Panc1 (cell line): Measurements from ENCODE around the gene LNX2.

Source experiments
- POLR2AphosphoS5 ChIP-seq: IDR thresholded peaks from 2 replicates; pipeline ENCODE4 v1.6.1; 2012; ENCODE audit warnings: mild to moderate bottlenecking, low read depth, low read length, moderate library complexity
- TF ChIP-seq, protein P1 (sequence below): fragments of 450-650 bp; IDR thresholded peaks from 2 replicates; pipeline ENCODE4 v1.5.1; 2017; ENCODE audit warnings: mild to moderate bottlenecking
- TF ChIP-seq, protein P2 (sequence below), 2 experiments: IDR thresholded peaks; 2 replicates each; pipeline ENCODE4 v1.6.1; 2011 to 2012; ENCODE audit warnings: low read depth in 2 of 2, control low read depth in 1 of 2, low read length in 1 of 2, mild to moderate bottlenecking in 1 of 2, moderate library complexity in 1 of 2; ENCODE audit not compliant: insufficient read depth in 1 of 2

DNA sequence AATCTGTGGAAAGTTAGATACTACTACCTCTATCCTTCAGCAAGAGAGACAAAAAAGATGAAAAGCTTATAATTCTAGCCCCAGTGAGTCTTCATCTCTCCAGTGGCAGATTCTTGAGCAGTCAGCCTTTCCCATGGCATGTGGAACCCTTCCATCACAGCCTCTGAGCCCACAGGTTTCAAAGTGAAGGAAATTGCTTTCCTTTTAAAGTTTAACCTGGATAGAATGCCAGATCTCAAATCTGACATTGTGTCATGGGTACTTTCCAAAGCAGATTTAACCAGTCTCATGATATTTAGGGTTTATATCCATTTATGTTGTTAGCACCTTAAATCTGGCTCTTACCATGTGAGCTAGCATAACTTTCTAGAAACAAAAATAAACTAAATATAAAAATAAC, 40.7 kb upstream of the LNX2 start:
- TF ChIP-seq, protein P1, sequence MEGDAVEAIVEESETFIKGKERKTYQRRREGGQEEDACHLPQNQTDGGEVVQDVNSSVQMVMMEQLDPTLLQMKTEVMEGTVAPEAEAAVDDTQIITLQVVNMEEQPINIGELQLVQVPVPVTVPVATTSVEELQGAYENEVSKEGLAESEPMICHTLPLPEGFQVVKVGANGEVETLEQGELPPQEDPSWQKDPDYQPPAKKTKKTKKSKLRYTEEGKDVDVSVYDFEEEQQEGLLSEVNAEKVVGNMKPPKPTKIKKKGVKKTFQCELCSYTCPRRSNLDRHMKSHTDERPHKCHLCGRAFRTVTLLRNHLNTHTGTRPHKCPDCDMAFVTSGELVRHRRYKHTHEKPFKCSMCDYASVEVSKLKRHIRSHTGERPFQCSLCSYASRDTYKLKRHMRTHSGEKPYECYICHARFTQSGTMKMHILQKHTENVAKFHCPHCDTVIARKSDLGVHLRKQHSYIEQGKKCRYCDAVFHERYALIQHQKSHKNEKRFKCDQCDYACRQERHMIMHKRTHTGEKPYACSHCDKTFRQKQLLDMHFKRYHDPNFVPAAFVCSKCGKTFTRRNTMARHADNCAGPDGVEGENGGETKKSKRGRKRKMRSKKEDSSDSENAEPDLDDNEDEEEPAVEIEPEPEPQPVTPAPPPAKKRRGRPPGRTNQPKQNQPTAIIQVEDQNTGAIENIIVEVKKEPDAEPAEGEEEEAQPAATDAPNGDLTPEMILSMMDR = no peak
- TF ChIP-seq POLR2AphosphoS5 = no peak
- TF ChIP-seq, protein P2, sequence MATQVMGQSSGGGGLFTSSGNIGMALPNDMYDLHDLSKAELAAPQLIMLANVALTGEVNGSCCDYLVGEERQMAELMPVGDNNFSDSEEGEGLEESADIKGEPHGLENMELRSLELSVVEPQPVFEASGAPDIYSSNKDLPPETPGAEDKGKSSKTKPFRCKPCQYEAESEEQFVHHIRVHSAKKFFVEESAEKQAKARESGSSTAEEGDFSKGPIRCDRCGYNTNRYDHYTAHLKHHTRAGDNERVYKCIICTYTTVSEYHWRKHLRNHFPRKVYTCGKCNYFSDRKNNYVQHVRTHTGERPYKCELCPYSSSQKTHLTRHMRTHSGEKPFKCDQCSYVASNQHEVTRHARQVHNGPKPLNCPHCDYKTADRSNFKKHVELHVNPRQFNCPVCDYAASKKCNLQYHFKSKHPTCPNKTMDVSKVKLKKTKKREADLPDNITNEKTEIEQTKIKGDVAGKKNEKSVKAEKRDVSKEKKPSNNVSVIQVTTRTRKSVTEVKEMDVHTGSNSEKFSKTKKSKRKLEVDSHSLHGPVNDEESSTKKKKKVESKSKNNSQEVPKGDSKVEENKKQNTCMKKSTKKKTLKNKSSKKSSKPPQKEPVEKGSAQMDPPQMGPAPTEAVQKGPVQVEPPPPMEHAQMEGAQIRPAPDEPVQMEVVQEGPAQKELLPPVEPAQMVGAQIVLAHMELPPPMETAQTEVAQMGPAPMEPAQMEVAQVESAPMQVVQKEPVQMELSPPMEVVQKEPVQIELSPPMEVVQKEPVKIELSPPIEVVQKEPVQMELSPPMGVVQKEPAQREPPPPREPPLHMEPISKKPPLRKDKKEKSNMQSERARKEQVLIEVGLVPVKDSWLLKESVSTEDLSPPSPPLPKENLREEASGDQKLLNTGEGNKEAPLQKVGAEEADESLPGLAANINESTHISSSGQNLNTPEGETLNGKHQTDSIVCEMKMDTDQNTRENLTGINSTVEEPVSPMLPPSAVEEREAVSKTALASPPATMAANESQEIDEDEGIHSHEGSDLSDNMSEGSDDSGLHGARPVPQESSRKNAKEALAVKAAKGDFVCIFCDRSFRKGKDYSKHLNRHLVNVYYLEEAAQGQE (IDR thresholded peaks at IDR 0.05; ENCODE audit: insufficient read depth in 1 of 2, low read depth in 2 of 2, low read length in 1 of 2) = no peak
